IPS DF 19.7 (cell line): Measurements from ENCODE around the gene USP11.

Experiments used
- DNase-seq: peaks from one replicate; pipeline ENCODE4 v3.0.0-alpha.2; 2013; ENCODE audit warnings: low read depth, low spot score

USP11 gene

DNA sequence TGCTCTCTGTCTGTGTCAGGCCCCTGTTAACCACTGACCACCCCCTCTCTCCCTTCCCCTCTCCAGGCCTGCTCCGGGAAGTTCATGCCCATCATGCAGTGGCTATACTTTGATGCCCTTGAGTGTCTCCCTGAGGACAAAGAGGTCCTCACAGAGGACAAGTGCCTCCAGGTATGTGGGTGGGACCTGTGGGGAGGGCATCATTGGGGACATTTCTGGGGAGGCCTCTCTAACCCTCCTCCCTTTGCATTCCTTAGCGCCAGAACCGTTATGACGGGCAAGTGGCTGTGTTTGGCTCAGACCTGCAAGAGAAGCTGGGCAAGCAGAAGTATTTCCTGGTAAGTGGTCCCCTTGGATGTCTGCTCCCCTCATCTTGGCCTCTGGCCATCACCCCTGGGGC, 29.9 kb upstream of the USP11 start:
- DNase-seq, result no peak

DNA sequence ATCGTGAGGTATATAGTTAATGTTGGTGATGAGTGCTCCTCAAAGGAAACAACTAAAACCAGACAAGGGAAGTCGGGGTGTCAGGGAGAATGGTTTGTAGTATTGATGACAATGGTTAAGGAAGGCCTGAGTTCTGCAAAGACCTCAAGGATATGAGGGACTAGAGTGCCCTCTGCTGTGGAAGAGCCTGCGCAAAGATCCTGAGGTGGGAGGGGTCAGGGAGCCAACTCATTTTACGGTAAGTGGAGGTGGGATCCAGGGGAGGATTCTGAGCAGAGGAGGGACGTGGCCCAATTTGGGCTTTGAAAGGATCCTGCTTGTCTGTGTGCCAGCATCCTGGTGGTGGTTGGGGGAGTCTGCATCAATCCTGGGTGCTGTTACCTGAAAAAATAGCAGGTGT, 27.8 kb upstream of the USP11 start:
- no peak for DNase-seq

DNA sequence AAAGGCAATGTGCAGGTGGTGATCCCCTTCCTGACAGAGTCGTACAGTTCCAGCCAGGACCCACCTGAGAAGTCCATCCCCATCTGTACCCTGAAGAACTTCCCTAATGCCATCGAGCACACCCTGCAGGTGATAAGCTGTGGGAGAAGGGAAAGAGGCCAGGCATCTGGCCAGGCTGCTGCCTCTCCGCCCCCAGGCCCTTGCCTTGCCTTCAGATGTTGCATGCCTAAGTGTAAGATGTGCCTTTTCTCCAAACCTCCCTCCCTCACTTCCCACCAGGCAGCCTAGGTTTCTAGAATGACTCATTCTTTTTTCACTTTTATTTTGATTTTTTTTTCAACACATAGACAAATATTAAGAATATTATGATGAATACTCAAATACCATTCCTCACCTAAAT, 26.5 kb upstream of the USP11 start:
- no peak for DNase-seq

DNA sequence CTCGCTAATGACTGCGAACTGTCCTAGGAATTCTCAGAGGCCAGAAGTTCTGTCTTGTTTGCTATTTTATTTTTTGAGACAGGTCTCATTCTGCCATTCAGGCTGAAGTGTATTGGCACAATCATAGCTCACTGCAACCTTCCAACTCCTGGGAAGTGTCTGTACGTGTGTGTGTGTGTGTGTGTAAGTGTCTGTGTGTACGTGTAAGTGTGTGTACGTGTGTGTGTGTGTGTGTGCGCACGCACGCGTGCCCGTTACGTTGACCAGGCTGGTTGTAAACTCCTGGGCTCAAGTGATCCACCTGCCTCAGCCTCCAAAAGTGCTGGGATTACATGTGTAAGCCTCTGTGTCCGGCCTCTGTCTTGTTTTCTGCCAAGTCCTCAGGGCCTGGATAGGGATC, 24.7 kb upstream of the USP11 start:
- no peak for DNase-seq

DNA sequence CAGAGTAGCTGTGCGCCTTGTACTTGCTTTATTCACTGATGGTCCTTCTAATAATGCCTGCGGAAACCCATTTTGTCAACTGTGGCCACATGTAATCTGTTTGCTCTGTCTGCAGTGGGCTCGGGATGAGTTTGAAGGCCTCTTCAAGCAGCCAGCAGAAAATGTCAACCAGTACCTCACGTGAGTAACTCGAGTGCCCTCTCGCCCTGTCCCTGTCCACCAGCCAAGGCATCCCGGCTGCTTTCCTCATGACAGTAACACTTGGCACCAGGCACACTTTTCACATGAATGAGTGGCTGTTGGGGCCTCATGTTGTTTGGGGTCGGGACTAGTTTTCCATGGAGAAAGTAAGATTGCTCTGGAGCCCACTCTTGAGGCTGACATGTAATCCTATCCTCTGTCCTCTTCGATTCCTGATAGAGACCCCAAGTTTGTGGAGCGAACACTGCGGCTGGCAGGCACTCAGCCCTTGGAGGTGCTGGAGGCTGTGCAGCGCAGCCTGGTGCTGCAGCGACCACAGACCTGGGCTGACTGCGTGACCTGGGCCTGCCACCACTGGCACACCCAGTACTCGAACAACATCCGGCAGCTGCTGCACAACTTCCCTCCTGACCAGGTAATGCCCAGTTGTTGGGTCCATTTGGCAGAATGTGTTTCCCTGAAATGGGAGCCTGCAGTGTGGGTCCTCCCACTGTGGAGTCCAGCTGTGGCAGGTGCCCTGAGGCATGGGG, 23.1 kb upstream of the USP11 start:
- DNase-seq, result no peak

DNA sequence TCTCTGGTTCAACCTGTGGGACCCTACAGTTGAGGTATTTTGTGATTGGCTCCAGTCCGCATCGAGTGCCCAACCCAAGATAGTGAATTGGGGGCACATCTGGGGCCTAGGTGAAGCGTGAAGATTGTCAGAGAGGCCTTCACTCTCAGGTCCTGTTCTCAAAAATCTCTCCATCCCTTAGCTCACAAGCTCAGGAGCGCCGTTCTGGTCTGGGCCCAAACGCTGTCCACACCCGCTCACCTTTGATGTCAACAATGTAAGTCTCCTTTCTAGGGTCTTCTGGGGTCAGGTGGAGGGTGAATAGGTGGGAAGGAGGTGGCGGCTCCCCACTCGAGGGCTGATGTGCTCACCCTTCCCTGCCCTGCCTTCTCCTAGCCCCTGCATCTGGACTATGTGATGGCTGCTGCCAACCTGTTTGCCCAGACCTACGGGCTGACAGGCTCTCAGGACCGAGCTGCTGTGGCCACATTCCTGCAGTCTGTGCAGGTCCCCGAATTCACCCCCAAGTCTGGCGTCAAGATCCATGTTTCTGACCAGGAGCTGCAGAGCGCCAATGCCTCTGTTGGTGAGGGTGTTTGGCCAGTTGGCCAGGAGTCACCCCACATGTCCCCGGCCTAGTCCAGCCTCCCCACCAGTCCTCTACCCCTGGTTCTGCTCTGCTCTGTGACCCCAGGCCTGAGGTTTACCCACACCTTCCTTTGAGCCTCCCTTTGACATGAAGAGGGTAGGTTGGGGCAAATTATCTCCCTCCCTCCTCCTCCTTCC, 22.0 kb upstream of the USP11 start:
- no peak for DNase-seq

DNA sequence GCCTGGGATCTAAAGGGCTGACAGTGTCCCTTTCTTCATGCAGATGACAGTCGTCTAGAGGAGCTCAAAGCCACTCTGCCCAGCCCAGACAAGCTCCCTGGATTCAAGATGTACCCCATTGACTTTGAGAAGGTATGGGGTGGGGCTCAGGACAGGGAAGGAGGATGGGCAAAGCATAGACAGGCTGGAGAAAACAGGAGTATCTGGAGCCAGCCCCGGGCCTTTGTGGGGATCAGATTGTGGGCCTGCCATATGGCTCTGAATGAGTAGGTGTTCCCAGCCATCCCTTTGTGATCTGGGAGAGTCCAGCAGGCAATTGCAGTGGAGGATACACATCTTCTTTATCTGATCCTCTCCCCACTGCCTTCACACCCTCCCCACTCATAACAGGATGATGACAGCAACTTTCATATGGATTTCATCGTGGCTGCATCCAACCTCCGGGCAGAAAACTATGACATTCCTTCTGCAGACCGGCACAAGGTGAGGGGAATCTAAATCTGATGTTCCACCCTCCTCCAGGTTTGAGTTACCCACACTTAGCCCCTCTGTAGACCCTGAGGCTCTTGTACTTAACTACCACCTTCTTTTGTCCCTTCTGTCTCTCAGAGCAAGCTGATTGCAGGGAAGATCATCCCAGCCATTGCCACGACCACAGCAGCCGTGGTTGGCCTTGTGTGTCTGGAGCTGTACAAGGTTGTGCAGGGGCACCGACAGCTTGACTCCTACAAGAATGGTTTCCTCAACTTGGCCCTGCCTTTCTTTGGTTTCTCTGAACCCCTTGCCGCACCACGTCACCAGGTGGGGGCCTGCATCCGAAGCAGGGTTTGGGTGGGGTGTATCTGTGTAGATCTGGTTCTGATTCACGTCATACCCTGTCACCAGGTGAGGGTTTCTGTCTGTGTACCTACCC, 20.2 kb upstream of the USP11 start:
- DNase-seq, result no peak

DNA sequence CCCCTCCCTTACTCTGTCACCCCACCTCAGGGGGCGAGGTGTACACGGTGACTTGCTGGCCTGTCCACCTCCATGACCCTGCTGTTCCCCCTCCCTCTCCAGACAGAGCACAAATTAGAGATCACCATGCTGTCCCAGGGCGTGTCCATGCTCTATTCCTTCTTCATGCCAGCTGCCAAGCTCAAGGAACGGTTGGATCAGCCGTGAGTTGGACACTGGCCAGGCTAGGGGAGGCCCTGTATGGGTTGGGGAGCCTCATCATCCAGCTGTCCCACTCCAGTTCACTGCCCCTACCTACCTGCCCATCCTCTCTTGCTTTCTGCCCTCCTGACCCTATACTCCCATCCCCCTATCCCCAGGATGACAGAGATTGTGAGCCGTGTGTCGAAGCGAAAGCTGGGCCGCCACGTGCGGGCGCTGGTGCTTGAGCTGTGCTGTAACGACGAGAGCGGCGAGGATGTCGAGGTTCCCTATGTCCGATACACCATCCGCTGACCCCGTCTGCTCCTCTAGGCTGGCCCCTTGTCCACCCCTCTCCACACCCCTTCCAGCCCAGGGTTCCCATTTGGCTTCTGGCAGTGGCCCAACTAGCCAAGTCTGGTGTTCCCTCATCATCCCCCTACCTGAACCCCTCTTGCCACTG, 18.3 kb upstream of the USP11 start:
- DNase-seq, result no peak

DNA sequence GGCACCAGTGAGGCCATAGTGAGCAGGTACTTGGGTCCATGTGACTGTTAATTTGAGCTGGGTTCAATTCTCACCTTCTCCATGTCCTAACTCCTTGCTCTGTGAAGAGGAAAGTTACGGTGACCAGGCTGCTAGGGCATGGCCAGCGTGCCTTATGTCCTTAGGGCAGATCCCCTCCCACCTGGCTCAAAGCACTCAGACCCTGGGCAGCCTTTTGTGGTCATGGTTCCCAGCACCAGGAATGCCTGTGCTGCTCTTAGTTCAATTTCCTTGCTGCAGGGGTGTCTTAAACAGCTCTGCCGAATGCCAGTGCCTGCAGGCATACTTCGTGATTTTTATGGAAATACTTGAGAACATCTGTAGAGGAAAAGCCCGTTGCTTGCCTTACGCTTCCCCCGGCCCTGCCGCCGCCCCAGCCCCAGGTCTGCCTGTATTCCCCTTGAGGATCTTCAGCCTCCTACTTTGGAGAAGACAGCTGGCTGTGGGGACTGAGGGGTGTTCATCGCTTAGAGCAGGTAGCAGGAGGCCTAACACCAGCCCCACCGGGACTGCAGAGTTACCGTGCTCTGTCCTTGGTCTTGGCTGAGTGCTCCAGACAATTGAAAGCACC, 17.4 kb upstream of the USP11 start:
- no peak for DNase-seq

DNA sequence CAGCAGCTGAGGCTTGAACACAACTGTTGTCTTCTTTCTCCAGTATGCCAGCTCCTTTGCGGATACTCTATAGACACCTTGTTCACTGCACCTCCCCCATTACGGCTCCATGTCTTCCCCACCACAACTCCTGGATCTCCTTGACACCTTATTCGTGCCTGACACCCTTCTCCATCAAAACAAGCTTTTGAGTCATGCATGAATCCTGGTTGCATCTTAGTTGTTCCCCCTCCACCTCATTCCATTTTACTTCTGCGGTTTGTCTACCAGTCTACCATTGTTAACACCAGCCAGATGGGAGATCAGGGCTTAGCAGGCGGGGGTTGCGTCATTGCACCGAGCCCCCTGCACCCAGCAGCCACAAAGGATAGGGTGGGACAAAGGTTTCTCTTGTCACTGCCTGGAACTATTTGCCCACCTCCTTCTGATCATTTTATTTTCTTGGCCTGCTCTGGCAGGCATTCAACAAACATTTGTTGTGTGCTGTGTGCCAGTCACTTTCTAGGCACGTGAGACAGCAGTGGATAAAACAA, 16.4 kb upstream of the USP11 start:
- no peak for DNase-seq

DNA sequence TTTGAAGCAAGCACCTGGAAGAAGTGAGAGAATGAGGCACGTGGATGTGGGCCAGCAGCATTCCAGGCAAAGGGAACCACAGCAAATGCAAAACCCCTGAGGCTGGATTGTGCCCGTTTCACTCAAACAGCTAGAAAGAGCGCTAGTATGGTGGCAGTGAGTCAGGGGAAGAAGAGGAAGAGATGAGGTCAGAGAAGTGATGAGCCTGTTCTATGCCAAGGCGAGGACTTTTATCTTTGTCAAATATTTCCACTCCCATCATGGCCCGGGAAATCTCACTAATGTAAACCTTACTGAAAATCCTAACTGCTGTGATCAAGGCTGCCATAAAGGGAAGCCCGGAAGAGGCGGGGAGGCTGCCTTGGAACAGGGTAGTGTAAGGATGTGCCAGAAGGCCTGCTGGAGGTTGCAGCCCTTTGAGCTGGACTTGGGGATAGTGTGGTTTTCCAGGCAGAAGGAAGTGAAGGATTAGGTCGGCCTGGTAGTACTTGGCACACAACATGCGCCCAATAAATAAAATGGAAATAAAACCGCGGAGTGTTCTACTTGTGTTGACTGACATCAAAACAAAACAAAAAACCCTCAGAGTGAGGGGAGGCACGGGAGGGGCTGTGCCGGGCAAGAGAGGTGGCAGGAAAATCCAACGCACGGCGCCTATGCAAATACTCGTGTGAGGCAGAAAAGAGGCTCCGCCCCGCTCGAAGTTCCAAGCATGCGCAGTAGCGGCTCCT, 15.5 kb upstream of the USP11 start:
- no peak for DNase-seq

DNA sequence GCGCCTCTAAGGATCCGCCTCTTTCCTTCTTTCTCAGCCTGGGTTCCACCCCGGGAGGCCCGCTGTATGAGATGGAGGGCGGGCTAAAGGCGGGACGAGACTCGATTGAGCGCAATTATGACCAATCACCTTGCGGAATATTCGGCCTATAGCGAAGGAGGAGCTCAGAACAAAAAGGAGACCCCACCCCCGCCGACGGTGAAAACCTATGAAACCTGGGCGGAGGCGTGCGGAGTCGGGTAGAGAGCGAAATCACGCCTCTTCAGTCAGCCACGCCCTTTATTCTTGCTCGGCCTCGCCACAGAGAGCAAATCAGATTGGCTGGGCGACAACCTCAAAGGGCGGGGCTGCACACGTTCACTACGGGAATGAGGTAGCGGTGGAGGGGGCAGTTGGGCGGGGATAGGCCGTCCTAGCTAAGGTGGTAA, 14.9 kb upstream of the USP11 start:
- DNase-seq, result no peak

DNA sequence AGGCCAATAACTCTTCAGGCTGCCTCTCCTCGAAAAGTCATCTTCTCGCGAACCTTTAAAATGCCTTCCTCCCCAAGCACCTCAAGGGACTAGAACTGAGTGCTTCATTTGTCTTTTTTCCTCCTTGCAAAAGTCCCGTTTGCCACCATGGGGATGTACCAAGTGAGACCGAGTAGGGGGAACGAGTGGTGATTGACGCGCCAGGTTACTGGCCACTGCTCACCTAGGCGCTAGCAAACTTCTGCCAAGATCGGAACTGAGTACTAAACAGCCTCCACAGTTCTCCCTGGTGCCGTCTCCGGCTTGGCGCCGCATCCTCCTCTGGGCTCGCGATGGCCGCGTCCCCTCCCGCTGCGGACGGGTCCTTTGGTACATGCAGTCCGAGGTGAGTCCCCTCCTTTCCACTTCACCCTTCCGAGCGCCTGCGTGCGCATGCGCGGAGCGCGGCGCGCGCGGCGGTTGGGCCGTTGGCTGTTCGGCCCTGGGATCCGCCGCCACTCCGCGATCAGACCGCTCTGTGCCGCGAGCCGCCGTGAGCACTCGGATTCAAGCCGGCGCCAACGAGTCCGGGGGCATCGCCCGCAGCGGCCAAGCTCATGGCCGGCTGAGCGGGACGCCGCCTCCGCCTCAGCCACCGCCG, 14.4 kb upstream of the USP11 start, which contains the start of gene CDK16:
Gene CDK16 (plus strand): TSS at position 402 of the 640 bp plus-strand sequence. CDS start 4,877 bp downstream, outside the sequence.
- no peak for DNase-seq

DNA sequence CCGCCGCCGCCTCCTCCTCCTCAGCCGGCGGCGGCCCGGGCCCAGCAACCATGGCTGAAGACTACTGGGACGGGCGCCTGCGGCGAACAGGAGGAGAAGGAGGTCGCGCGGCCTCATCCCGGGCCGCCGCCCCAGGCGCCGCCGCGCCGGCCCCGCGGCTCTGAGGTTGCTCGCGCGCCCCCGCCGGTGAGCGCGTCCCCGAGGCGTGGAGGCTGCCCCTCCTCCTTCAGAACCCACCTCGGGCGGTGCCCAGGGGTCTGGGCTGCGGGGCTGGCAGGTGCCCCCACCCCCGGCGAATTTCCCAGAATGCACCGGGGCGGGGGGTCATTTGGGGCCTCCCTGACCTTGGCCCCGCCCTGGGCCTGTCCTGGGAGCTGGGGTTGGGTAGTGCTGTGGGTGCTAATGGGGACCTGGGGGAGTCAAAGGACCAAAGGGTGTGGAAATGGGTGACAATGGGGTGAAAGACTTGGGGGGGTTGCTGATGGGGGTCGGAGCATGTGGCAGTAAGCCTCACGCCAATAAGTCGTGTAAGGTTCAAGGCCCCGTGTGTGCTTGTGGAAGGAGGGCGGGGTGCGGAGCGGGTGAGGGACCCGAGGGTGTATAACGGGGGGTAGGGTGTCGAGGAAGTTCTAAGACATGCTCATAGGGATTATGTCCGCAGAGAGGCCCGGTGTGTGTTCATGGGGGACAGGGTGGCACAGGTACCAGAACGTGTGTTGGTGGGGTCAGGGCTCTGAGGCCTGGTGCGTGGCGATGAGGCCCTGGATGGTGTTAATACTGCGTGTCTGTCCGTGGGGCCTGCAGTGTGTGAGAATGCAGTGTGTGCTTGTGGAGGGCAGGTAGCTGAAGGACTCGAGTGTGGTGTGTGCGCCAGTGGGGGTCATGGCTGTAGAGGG, 13.6 kb upstream of the USP11 start:
- DNase-seq, result no peak

DNA sequence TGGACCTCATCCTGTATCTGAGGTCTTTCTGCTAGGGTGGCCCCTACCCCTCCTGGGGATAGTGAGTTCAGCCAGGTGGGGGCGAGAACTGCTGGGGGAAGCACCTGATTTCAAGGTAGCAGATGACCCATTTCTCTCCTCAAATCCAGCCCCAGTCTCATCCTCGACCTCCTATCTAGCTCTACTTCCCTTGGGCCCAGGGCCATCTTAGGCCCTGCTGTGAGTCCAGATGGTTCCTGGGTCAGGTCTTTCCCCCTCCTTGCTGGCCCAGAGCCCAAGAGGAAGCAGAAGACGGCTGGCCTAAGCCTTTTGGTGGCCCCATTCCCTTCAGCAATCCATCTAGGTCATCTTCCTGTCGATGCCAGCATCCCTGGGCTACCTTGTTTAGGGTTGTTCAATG, 11.1 kb upstream of the USP11 start:
- DNase-seq, result no peak

DNA sequence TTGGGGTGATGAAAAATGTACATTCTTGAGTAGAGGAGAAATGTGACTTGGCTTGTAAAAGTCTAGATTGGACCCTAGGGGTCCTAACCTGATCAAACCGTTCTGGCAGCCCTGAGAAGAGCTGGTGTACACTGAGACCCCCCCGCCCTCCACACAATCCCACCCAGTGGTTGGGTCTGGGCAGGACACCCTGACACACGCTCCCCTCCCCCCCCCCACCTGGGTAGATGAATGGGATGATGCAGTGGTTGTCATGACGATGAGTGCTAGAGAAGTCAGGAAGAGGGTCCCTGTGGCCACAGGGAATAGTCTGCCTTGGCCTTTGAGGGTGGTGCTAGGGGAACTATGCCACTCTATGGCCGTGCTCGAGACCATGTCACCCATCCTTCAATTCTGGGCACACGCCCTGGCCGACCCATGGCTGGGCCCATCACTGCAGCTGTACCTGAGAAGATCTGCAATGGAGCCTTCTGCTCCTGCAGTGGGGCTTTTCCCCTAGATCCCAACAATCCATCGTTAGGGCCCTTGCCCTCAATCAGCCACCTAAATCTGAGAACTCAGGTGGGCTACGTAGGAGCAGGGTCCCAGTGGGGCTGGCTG, 10.0 kb upstream of the USP11 start:
- no peak for DNase-seq

DNA sequence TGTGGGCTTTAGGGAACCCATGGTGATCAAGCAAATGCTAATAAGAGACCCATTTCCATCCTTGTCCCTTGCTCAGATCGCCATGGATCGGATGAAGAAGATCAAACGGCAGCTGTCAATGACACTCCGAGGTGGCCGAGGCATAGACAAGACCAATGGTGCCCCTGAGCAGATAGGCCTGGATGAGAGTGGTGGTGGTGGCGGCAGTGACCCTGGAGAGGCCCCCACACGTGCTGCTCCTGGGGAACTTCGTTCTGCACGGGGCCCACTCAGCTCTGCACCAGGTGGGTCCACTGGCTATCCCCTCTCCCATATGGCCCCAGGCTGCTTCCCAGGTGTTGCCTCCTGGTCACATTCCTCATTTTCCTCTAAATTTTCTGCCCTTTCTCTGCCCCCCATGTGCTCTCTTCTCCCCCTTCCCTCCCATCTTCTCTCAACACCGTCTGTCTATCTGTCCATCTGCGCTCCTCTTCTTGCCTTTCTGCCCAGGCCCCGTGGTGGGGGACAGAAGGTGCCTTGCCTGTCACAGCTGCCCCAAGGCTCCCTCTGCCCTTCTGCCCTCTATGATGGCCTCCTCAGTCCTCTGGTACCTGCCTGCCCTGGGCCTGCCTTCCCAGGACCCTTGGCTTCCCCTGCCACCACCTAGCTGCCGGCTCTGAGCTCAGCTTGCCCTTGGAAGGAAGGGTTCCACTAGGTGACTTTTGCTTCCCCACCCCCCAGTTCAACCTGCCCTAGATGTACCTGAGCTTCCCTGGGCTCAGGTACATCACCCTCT, 9.1 kb upstream of the USP11 start:
- DNase-seq, result no peak
